NCI-H526 (cell line): ENCODE data around the gene FAAP100.
"Not testable (repeated sequence)": the region's sequence is repeated elsewhere in the genome, so short reads cannot be mapped to it uniquely, and the experiment has no call there.

ENCODE experiments used
- DNase-seq, 2 experiments: peaks; one replicate each; lab custom pipeline; 2025; lab: John Stamatoyannopoulos, UW

FAAP100 gene, protein sequence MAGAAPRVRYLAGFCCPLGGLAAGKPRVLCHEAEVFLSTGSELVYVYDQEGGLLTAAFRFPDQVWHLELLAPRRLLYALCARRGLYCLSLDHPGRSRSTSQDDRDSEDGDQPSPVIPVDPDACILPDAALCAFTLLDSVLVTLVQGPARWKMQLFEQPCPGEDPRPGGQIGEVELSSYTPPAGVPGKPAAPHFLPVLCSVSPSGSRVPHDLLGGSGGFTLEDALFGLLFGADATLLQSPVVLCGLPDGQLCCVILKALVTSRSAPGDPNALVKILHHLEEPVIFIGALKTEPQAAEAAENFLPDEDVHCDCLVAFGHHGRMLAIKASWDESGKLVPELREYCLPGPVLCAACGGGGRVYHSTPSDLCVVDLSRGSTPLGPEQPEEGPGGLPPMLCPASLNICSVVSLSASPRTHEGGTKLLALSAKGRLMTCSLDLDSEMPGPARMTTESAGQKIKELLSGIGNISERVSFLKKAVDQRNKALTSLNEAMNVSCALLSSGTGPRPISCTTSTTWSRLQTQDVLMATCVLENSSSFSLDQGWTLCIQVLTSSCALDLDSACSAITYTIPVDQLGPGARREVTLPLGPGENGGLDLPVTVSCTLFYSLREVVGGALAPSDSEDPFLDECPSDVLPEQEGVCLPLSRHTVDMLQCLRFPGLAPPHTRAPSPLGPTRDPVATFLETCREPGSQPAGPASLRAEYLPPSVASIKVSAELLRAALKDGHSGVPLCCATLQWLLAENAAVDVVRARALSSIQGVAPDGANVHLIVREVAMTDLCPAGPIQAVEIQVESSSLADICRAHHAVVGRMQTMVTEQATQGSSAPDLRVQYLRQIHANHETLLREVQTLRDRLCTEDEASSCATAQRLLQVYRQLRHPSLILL

DNA sequence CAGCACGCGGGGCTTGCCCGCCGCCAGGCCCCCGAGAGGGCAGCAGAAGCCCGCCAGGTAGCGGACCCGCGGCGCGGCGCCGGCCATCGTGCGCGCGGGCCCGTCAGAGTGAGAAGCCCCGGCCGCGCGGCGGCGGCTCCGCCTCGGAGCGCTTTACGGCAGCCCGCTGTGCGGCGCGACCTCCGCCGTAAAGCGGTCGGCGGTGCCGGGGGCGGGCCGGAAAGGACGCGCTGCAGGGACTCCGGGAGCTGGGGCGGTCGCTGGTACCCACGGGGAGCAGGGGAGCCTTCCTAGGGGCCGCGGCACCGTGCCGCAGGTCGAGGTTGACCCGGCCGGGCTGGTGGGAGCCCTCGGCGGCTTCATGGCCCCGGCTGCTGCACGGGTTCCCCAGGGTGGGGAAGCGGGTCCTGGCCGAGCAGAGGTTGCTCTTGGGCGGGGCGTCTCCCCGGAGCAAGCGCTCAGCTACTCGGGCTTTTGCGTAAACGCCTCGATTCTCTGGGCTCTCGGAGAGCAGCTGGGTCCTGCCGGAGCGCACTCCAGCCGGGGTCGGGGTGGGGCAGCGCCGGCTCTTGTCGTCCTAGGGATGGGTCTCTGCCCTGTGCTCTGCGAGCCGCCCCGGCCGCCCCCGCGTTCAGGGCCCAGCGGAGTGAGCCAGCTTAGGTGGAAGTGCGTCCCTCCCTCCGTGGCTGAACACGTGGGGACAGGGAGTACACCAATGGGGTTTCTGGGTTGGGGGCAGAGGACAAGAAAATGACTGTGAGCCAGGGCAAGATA, at the start of gene FAAP100:
Gene FAAP100 (minus strand): TSS at position 110 of the 774 bp plus-strand sequence. CDS start 23 bp downstream, at position 87.
- DNase-seq, result peak; percentile 85 to 91

DNA sequence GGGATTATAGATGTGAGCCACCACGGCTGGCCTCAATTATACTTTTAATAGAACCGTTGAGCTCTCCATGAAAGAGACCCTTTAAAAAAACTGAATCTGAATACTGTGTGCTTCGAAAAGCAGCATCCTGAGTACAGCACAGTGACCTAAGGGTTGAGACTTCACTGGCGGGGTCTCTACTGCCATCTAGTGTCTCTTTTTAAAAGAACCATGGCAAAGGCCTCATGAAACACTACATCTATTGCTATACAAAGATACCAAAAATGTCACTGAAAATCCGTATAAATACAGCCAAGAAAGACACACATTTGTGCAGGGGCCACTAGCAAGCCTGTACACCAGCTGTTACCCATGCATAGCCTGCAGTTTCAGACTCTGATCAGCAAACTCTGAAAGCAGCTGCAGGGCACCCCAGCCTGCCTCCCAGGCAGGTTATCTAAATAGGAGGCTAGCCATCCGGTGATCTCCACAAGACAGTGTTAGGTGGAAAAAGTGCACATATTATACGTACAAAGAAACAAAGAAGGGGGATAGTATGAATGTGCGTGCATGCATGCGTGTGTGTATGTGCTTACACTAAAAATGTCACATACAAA, 49.5 kb upstream of the FAAP100 start:
- DNase-seq, result peak; percentile 22 to 75

DNA sequence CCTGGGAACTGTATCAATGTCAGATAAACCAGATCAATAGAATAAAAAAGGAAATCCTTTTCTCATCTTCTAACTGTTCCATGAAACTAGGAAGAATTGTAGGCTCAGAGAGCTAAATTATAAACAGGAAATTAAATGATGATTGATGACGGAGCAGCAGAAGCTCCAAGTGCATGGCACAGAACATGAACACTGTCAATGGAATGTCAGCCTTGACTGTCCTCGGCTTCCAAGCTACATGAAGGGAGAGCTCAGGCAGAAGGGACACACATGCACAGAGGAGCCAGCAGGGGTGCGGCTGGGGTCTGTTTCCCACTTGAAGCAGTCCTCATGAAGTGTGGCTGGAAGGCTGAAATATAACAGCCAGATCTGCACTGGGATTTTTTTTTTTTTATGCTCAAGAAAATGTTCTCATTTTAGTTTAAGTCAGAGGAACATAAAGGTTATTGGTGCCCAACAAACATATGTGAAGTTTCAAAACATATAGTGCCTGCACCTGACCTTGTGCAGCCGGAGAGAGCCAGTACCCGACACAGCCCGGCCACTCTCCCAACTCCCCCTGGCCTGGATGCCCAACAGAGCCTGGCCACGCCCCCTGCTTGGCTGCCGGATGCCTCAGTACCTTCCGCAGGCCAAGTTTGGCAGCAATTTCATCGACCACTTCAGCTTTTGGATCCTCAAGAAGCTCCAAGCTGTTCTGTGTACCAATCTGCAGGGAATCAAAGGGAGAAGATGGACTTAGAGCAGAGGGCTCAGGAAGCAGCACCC, 47.8 kb upstream of the FAAP100 start:
- DNase-seq, result no peak

DNA sequence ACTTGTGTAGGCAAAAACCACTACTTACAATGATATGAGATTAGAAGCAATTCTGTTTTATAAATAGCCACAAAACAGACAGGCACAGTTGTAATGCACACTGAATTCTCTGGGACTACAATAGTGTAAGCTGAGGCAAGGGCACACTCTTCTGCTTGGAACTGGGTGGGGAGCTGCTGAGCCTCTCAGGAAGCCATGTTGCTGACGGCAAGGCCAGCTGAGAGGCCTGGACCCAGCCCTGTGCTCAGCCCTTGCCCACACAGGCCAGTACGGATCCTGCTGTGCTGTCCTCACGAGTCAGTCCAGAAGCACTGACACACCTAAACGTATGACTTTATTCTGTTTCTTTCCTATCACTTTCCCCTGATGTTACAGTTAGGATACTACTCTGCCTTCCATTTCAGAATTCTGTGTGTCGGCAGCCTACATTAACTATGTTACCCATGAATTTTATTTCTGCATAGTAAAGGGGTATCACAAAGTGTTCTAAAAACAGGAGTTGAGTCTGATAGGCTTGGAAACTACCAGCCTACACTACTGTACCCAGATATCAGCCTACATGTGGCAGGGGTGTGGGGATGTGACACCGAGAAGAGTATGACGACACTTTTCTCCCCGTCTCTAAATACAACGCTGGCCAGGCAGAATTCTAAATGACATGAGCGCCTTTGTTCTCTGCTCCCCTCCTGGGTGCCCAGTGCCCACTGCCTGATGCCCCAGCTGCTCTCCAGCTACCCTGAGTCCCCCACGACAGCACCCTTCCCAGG, 41.1 kb upstream of the FAAP100 start:
- DNase-seq, result no peak

DNA sequence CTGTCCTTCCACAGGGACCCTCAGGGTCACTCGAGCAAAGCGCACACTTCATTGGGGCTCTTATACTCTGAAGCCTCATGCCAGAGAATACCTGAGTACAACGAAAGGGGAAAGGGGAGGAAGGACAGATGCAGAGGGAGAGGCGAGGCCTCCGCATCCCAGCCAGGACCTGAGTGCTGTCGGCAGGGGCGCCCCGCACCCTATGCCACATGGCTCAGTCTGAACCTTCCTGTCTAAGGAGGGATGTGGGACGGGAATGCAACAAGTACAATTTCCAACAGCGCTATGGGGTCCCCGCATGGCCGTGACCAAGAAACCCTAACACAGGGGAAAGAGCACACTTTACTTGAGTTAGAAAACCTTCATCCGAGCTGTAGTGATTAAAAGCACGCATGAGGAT, 39.8 kb upstream of the FAAP100 start:
- DNase-seq, result no peak

DNA sequence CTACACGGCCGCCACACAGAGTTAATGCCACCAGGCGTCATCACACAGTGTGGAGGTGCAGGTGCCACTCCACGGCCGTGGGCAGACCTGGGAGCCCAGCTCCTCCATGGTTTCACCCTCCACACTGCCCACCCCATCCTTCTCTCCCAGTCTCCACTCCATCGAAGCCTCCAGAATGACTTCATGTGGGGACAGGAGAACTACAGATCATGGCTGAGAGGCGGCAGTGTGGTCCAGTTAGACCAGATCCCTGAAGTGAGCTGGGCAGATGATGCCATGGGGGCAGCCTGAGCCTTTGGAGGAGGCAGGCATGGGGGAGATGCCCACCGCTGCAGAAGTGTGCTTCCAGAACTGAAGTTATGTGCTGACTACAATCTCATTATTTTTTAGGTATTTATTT, 38.0 kb upstream of the FAAP100 start:
- no peak for DNase-seq

DNA sequence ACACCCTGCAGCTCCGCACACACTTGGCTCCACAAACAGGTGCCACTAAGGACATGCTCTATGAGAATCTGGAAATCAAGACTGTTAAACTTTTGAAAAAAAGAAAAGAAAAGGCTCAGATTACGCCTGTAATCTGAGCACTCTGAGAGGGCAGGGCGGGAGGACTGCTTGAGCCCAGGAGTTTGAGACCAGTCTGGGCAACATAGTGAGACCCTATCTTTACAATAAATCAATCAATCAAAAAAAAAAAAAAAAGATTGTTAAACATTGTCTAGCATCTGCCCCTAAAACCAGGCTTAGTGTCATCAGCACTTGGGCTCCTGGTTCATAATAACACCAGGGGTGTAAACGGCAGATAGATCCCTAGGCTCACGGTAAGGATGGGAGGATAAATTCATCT, 37.5 kb upstream of the FAAP100 start:
- no peak for DNase-seq

DNA sequence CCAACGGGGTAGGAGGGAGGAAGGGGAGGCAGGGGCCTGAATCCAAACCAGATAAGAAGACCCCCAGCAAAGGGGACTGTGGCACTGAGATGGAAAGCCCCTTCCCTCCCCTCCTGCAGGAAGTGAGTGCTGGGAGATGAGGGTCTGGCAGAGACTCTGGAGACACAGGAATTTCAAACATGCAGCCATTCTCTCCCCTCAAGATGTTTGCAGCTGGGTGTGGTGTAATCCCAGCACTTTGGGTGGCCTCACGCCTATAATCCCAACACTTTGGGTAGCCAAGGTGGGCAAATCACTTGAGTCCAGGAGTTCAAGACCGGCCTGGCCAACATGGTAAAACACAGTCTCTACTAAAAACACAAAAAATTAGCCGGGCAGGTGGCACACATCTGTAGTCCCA, 33.9 kb upstream of the FAAP100 start:
- no peak for DNase-seq

DNA sequence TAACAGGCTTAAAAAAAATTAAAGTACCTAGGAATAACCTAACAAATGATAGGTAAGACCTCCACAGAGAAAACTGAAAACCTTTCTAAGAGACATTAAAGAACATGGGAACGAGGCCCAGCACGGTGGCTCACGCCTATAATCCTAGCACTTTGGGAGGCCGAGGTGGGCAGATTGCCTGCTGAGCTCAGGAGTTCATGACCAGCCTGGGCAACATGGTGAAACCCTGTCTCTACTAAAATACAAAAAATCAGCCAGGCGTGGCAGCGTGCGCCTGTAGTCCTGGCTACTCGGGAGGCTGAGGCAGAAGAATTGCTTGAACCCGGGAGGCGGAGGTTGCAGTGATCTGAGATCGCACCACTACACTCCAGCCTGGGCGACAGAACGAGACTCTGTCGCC, 32.6 kb upstream of the FAAP100 start:
- DNase-seq, result not testable (repeated sequence)

DNA sequence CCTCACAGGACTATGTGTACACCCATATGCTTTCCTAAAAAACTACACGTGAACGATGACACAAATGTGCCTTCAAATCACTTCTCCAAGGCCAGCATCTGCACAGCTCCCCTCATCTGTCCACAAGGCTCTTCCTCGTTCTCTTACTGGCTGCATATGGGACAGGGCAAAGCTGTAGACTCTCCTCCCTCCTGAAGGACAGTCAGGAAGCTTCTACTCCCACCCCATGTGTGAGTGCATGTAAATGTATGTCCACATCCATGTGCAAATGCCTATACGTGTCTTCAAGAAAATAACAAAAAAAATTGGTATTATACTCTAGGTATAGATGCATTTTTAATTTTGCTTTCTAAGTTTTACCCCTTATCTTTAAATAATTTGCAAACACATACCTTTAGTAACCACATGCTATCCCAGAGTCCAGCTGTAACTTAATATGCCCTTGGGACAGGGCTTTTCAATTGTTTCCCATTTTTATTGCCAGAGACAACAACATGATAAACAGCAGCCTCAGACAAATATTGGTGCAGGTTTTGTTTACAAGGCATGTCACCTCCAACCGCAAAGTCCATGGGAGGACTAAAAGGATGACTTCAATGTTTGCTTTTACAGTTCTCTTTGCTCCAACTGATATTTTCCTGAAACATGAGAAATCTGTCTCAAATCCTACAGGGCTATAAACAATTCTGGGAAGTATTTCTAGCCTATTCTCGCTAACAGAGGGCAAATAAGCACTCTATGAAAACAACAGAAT, 31.6 kb upstream of the FAAP100 start:
- DNase-seq, result peak; percentile 23 to 50

DNA sequence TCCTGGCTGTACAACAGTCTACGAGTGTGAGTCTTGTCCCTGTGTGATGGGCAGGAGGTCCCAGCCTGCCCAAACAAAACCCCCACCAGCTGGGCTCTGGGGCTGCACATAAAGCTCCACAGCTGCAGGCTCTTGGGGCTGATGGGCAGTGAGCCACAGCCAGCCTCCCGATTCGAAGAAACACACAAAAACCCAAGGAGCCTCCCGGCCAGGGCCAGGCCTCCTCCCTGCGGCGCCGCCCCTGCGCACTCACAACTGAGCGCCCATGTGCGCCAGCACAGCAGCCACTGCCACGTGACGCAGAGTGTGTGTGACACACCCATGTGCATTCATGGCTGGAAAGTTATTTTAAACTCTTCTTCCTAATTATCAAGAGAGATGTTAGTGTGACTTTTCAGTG, 30.6 kb upstream of the FAAP100 start:
- no peak for DNase-seq

DNA sequence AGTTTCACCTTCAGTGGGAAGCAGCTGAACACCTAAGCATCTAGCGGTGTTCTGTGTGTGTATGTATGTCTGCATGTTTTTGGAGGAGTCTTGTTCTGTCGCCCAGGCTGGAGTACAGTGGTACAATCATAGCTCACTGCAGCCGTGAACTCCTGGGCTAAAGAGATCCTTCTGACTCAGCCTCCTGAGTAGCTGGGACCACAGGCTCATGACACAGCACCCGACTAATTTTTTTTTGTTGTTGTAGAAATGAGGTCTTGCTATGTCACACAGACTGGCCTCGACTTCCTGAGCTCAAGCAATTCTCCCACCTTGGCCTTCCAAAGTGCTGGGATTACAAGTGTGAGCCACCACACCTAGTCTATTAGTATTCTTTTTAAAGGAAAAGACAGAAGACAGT, 30.2 kb upstream of the FAAP100 start:
- no peak for DNase-seq

DNA sequence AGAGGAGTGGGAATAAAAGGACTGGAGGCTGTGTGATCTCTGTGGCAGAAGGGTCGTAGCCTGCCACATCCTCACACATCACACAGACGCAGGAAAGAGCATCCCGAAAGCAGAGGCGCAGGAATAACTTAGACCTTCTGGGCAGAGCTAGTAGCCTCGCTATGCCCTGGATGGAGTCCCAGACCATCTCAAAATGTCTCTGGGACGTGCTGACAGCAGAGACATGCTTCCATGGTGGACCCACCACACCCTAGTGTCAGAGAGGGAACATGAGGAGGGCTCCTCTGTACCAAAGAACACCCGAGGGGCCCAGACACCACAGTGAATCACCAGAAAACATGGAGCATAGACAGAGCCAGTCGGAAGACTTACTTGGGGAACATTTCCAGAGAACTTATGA, 29.6 kb upstream of the FAAP100 start:
- no peak for DNase-seq

DNA sequence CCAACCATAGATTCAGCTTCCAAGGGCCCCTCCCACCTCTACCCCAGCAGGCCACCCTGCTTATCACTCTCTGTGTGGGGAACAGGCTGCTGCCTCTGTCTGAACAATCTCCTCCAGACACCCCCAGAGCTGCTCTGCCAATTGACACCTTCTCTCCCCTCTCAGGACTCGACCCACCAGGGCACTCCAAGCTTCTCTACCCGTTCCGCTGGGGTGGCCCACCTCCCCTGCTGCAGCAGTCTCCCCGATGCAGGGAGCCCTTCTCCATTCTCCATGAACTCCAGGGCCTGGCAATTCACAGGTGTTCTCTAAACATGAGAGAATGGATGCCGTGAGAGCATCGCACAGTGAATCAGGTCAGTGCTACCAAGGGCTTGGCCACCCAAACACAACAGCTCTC, 28.3 kb upstream of the FAAP100 start:
- no peak for DNase-seq

DNA sequence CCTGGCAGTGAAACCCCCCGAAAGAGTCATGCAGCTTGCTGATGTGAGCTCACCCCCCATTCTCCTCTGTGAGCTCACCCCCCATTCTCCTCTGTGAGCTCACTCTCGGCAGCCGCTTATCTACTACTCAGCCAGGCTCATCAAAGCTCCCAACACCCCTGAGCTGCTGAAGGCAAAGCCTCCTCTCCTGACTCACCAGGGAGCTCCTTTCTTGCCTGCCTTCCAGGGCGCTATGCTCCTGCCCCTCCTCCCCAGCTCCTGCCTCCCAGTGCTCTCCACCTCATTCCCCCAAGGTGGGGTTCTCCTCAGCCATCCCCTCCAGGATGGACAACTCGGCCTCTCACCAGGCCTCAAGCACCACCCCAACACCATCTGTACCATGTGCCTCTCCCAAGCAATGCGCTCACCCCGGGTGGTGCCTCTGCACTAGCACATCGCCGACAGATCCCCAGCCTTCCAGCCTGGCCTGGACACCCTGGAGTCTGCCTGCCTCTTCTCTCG, 27.7 kb upstream of the FAAP100 start:
- no peak for DNase-seq

DNA sequence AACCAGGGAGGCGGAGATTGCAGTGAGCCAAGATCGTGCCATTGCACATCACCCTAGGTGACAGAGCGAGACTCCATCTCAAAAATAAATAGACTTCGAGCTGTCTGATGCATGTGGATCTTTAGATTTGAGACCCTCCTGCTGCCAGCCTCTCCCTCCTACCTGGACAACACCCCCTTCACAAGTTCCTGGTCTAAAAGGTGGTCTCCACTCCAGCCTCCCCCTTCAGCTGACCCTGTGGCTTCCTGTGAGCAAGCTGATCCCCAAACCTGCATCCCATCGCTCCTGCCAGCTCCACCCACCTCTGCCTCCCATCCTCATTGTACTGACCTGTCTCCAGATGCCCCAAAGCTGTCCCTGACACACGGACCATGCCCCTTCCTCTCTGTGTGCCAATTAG, 27.1 kb upstream of the FAAP100 start:
- no peak for DNase-seq

DNA sequence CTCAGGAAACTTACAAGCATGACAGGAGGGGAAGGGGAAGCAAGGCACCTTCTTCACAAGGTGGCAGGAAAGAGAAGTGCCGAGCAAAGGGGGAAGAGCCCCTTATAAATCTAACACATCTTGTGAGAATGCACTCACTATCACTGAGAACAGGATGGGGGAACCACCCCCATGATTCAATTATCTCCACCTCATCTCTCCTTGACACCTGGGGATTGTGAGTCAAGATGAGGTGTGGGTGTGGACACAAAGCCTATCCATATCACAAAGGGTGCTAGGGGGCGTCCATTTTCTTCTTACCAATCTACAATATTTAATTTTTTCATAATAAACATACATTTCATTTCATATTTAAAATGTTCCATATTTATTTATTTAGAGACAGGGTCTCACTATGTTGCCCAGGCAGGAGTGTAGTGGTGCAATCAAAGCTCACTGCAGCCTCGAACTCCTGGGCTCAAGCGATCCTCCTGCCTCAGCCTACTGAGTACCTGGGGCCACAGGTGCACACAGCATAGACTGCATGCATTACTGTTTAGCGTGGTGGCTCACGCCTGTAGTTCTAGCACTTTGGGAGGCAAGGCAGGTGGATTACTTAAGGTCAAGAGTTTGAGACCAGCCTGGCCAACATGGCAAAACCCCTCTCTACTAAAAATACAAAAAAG, 26.5 kb upstream of the FAAP100 start:
- no peak for DNase-seq

DNA sequence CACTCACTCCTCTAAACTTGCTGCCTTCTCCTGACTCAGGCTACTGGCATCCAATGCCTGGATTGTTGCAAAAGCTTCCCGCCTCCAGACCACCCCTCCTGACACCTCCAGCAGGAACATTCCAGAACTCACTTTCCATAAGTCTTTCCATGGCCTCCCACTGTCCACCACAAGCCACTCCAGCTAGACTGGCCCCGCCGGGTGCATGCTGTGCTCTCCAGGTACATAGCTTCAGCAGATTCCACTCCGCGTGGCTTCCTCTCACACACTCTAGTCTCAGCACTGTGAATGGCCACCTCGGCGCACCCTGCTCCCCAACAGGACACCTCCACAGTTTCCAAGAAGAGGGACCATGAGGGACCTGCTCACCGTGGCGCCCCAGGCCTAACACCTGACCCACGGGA, 25.9 kb upstream of the FAAP100 start:
- DNase-seq, result no peak
